PFSK-1 (cell line): ENCODE results near the gene DNAJA3.

Source experiments
- FOXP2 ChIP-seq: optimal IDR thresholded peaks from 2 replicates; pipeline ENCODE3; 2011; ENCODE audit warnings: borderline replicate concordance, control low read depth, inconsistent platforms; ENCODE audit not compliant: insufficient read depth; ENCODE audit errors: extremely low read length, extremely low read depth
- POLR2AphosphoS5 ChIP-seq: IDR thresholded peaks from 2 replicates; pipeline ENCODE4 v1.6.1; 2012; ENCODE audit warnings: low read depth, mild to moderate bottlenecking, control low read depth, low read length, moderate library complexity
- SIN3A ChIP-seq: IDR thresholded peaks from 2 replicates; pipeline ENCODE4 v1.6.1; 2012; ENCODE audit warnings: mild to moderate bottlenecking, low read length, moderate library complexity, borderline replicate concordance; ENCODE audit not compliant: insufficient read depth
- TAF1 ChIP-seq: IDR thresholded peaks from 2 replicates; pipeline ENCODE4 v1.6.1; 2012; ENCODE audit warnings: low read length, control low read depth, borderline replicate concordance; ENCODE audit not compliant: insufficient read depth
- TF ChIP-seq, protein P1 (sequence below), 2 experiments: IDR thresholded peaks; 2 replicates each; pipeline versions ENCODE4 v1.6.1 to v1.8.0; 2011 to 2012; ENCODE audit warnings: low read depth in 2 of 2, low read length in 2 of 2, control low read depth in 1 of 2, inconsistent platforms in 1 of 2, mild to moderate bottlenecking in 1 of 2, moderate library complexity in 1 of 2; ENCODE audit not compliant: insufficient read depth in 1 of 2

The DNAJA3 gene

DNA sequence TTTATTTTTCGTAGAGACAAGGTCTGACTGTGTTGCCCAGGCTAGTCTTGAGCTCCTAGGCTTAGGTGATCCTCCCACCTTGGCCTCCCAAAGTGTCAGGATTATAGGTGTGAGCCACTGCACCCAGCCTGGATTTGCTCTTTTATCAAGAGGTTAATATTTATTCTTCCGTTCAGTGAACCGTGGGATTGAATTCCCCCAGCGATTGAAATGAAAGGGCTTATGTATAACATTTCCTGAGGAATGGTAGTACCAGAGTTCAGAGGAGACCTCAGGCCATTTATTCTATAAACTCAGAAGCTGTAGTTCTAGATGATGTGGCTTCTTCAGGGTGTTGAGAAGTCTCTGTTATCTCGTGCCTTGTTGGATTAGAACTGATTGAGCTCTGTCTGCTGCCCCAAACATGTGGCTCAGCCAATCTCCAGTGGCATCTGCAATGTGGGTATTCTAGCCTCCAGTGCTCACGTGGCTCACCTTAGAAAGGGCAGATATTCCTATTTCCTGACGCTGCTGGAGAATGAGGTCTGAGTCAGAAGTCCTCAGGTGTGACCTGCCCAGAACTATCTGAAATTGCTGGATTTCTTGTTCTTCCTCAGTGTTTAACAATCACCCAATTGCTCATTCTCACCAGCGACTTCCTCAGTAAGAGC lies 73.0 kb downstream of the DNAJA3 start:
- TF ChIP-seq FOXP2 = no peak
- TF ChIP-seq, protein P1, sequence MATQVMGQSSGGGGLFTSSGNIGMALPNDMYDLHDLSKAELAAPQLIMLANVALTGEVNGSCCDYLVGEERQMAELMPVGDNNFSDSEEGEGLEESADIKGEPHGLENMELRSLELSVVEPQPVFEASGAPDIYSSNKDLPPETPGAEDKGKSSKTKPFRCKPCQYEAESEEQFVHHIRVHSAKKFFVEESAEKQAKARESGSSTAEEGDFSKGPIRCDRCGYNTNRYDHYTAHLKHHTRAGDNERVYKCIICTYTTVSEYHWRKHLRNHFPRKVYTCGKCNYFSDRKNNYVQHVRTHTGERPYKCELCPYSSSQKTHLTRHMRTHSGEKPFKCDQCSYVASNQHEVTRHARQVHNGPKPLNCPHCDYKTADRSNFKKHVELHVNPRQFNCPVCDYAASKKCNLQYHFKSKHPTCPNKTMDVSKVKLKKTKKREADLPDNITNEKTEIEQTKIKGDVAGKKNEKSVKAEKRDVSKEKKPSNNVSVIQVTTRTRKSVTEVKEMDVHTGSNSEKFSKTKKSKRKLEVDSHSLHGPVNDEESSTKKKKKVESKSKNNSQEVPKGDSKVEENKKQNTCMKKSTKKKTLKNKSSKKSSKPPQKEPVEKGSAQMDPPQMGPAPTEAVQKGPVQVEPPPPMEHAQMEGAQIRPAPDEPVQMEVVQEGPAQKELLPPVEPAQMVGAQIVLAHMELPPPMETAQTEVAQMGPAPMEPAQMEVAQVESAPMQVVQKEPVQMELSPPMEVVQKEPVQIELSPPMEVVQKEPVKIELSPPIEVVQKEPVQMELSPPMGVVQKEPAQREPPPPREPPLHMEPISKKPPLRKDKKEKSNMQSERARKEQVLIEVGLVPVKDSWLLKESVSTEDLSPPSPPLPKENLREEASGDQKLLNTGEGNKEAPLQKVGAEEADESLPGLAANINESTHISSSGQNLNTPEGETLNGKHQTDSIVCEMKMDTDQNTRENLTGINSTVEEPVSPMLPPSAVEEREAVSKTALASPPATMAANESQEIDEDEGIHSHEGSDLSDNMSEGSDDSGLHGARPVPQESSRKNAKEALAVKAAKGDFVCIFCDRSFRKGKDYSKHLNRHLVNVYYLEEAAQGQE (IDR thresholded peaks at IDR 0.05; ENCODE audit: insufficient read depth in 1 of 2, low read depth in 2 of 2, low read length in 2 of 2) = no peak
- TF ChIP-seq SIN3A = no peak
- TF ChIP-seq POLR2AphosphoS5 = no peak
- TF ChIP-seq TAF1 = no peak

DNA sequence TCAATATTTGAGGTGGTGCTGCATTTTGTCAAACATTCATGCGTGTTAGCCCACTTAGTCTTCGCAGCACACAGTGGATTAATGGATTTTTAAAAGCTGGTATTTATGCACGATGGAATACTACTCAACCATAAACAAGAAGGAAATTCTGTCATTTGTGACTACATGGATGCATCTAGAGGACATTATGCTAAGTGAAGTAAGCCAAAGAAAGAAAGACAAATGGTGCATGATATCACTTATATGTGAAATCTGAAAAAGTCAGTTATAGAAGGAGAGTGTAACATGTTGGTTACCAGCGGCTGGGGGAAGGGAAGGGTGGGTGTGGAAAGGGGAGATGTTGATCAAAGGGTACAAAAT lies 73.5 kb downstream of the DNAJA3 start:
- no peak for TF ChIP-seq SIN3A
- no peak for TF ChIP-seq TAF1
- TF ChIP-seq FOXP2 = no peak
- no peak for TF ChIP-seq POLR2AphosphoS5
- TF ChIP-seq, protein P1 (IDR thresholded peaks at IDR 0.05; ENCODE audit: insufficient read depth in 1 of 2, low read depth in 2 of 2, low read length in 2 of 2) = no peak

DNA sequence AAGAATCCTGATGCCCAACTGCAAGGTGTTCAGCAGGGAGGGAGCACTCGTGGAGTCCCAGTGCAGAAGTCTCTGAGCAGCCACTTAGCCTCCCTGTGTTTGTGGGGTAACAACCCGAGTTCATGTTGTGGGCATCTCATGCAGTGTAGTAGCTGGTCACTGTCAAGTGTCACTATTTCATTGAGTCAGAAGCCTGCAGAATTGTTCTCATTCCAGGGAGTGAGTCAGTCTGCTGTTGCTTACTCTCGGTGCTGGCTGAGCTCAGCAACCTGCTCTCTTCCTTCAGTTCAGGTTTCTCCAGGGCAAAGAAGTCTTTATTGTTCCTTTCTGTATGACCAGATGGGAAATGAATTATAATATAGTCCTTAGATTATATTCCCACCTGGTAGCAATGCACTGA lies 74.6 kb downstream of the DNAJA3 start:
- TF ChIP-seq SIN3A (no peak), TAF1 (no peak), FOXP2 (no peak), POLR2AphosphoS5 (no peak)
- TF ChIP-seq, protein P1 (IDR thresholded peaks at IDR 0.05; ENCODE audit: insufficient read depth in 1 of 2, low read depth in 2 of 2, low read length in 2 of 2) = no peak

DNA sequence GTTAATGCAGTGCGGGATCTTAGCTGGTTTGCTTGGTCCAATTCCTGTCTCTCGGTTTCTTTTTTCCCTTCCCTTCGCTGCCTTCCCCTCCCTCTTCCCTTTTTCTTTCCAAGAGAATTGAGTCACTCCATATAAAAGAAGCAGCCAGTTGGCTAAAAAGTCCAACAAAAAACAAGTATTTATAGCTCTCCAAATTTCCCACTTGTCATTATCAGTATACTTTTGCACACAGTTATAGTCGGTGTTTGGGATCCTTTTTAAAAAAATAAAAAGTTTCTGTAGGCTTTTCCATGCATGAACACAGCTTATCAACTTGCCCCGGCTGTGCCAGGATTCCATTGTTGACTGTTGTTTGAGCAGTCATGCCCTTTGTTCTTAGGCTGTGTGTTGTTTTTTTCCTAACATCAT lies 75.4 kb downstream of the DNAJA3 start:
- no peak for TF ChIP-seq SIN3A
- TF ChIP-seq POLR2AphosphoS5 = no peak
- TF ChIP-seq, protein P1 (IDR thresholded peaks at IDR 0.05; ENCODE audit: insufficient read depth in 1 of 2, low read depth in 2 of 2, low read length in 2 of 2) = no peak
- TF ChIP-seq TAF1 = no peak
- no peak for TF ChIP-seq FOXP2

DNA sequence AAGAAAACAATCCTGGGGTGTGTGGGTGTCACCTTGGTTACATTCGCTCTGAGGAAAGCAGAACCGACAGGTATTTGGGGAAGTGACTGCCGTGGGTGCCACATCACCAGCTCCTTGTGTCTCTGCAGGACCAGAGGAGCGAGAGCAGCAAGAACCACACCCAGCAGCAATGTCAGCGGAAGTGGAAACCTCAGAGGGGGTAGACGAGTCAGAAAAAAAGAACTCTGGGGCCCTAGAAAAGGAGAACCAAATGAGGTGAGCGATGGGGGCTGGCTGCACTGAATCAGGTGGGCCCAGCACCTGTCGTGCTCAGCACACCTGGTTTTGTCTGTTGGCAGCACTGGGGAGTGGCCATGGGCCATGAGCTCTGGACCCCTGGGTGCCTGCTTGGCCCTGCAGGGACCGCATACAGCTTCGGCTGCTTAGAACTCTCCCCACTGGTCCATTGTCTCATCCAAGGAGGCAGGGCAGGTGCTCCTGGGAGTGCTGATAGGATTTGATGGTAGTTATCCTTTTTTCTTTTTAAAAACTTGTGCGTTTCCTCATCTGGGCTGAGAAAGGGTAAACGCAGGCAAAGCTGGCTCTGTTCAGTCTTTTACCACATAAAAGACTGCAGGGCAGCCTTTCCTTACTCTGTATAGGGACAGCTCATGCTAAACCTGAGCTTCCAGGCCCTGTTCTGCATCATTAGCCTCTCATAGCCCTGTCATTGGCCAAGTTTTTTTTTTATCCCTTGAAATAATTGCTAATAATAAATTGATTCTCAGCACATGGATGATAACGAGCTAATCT lies 79.9 kb downstream of the DNAJA3 start:
- TF ChIP-seq TAF1 = no peak
- no peak for TF ChIP-seq FOXP2
- TF ChIP-seq SIN3A = no peak
- no peak for TF ChIP-seq POLR2AphosphoS5
- TF ChIP-seq, protein P1 (IDR thresholded peaks at IDR 0.05; ENCODE audit: insufficient read depth in 1 of 2, low read depth in 2 of 2, low read length in 2 of 2) = no peak
